Tibial nerve (tissue), 3 donors: Measurements from ENCODE around the gene ARMH2.

Source experiments
- POLR2A ChIP-seq, 2 donors: fragments of 450-650 bp; IDR thresholded peaks; one replicate each; pipeline ENCODE4 v1.6.1; 2017; ENCODE audit warnings: antibody characterized with exemption in 2 of 2, mild to moderate bottlenecking in 2 of 2, moderate library complexity in 2 of 2
- TF ChIP-seq, protein P1 (sequence below), 5 experiments: fragments of 200-600 bp in 3 of 5; fragments of 450-650 bp in 2 of 5; sonication (generic) in 3 of 5; IDR thresholded peaks; one replicate each; pipeline ENCODE4 v1.5.1; 2016 to 2019; ENCODE audit warnings: antibody characterized with exemption in 5 of 5, mild to moderate bottlenecking in 3 of 5, moderate library complexity in 2 of 5

DNA sequence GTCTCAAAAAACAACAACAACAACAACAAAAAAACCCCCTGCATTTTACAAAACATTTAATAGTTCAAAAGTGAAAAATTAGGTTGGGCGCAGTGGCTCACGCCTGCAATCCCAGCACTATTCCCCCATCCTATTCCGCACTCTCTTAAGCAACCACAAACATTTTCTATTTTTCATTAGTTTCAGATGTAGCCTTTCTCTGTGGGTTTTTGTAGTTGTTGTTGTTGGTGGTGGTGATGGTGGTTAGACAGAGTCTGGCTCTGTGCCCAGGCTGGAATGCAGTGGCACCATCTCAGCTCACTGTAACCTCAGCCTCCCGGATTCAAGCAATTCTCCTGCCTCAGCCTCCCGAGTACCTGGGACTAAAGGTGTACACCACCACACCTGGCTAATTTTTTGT lies 30.4 kb downstream of the ARMH2 start:
- TF ChIP-seq, protein P1, sequence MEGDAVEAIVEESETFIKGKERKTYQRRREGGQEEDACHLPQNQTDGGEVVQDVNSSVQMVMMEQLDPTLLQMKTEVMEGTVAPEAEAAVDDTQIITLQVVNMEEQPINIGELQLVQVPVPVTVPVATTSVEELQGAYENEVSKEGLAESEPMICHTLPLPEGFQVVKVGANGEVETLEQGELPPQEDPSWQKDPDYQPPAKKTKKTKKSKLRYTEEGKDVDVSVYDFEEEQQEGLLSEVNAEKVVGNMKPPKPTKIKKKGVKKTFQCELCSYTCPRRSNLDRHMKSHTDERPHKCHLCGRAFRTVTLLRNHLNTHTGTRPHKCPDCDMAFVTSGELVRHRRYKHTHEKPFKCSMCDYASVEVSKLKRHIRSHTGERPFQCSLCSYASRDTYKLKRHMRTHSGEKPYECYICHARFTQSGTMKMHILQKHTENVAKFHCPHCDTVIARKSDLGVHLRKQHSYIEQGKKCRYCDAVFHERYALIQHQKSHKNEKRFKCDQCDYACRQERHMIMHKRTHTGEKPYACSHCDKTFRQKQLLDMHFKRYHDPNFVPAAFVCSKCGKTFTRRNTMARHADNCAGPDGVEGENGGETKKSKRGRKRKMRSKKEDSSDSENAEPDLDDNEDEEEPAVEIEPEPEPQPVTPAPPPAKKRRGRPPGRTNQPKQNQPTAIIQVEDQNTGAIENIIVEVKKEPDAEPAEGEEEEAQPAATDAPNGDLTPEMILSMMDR (IDR thresholded peaks at IDR 0.05): no peak
- no peak for TF ChIP-seq POLR2A (IDR thresholded peaks at IDR 0.05)
